Psoas muscle (tissue), 8 donors: ENCODE measurements around the gene CD163L1. TPM values are rescaled to one million over a fixed set of nuclear protein-coding genes. Genes with fewer than 3 reads are reported as not detected.

Source experiments
- ATAC-seq, 4 donors: fragments of 200-7000 bp; cut with Tn5 transposase; one replicate each; pipeline ENCODE4 v1.9.1; 2020; ENCODE audit warnings: moderate library complexity in 3 of 4, mild to moderate bottlenecking in 2 of 4
- DNase-seq, 2 donors: peaks; one replicate each; pipeline ENCODE4 v3.0.0-alpha.2; 2020
- H3K27ac ChIP-seq: fragments of 200-600 bp; one replicate; pipeline ENCODE4 v1.8.0; 2022
- H3K27me3 ChIP-seq, 3 donors: fragments of 200-600 bp in 1 of 3; one replicate each; pipeline versions ENCODE4 v1.6.1 to v1.8.0; 2013 to 2022; ENCODE audit warnings: low read length in 2 of 3, mild to moderate bottlenecking in 2 of 3, moderate library complexity in 1 of 3; ENCODE audit not compliant: insufficient read depth in 3 of 3
- H3K36me3 ChIP-seq, 2 donors: fragments of 200-600 bp in 1 of 2; one replicate each; pipeline versions ENCODE4 v1.6.1 to v1.8.0; 2013 to 2022; ENCODE audit warnings: low read depth in 1 of 2, mild to moderate bottlenecking in 1 of 2, moderate library complexity in 1 of 2; ENCODE audit not compliant: insufficient read depth in 1 of 2
- H3K4me1 ChIP-seq: fragments of 200-600 bp; one replicate; pipeline ENCODE4 v1.8.0; 2022
- H3K4me3 ChIP-seq: fragments of 200-600 bp; one replicate; pipeline ENCODE4 v1.8.0; 2022; ENCODE audit warnings: mild to moderate bottlenecking
- H3K9me3 ChIP-seq: fragments of 200-600 bp; one replicate; pipeline ENCODE4 v1.8.0; 2022
- WGBS, 3 donors: extraction: QIAGEN DNeasy Blood & Tissue Kit; methylation state at CpG; one replicate each; pipeline versions ENCODE4 v1.1.6 to v1.1.7; 2013; 5-methylcytosine and 5-hydroxymethylcytosine counted together
- intact Hi-C, 2 donors: fragments of 100-400 bp; cut with DNase I; formaldehyde crosslinking; loops; one replicate each; pipeline versions ENCODE4 v1.11.0 to v1.14.2; 2022
- polyA plus RNA-seq, 3 donors: library from polyadenylated mRNA; stranded (reverse); fragments of 200-250 nt; gene quantifications; one replicate each; pipeline ENCODE4 v1.2.3, GENCODE V29; 2013
- total RNA-seq, 4 donors: library from RNA; stranded (reverse); fragmentation: NEBNext Ultra II Directional in 2 of 4; extraction: Animal tissue kit (Norgen Biotek cat#: 25700) in 2 of 4; gene quantifications; one replicate each; pipeline versions ENCODE4 v1.2.1 to v1.2.4, GENCODE V29; 2021 to 2023
- TF ChIP-seq, protein P1 (sequence below): fragments of 200-600 bp; IDR thresholded peaks from one replicate; pipeline ENCODE4 v1.8.0; 2022; ENCODE audit warnings: antibody characterized with exemption
- donor health status: healthy with polysubstance abuse.
- donor health status: DM: no; HTN: no; CAD: no; lungs with moderate emphysema.
- donor health status: Bipolar disorder and iron deficiency.
- donor health status: healthy.
- donor health status: DM: yes; HTN: yes; CAD: no.
- donor health status: DM: no; HTN: no; CAD: no.
- donor health status: DM: no; HTN: no; CAD: no.
- donor health status: DM: yes; HTN: yes; CAD: no.

CD163L1 gene
- total and polyA plus RNA-seq, 7 donors: 0.03 to 2.8 (median 0.80) TPM

DNA sequence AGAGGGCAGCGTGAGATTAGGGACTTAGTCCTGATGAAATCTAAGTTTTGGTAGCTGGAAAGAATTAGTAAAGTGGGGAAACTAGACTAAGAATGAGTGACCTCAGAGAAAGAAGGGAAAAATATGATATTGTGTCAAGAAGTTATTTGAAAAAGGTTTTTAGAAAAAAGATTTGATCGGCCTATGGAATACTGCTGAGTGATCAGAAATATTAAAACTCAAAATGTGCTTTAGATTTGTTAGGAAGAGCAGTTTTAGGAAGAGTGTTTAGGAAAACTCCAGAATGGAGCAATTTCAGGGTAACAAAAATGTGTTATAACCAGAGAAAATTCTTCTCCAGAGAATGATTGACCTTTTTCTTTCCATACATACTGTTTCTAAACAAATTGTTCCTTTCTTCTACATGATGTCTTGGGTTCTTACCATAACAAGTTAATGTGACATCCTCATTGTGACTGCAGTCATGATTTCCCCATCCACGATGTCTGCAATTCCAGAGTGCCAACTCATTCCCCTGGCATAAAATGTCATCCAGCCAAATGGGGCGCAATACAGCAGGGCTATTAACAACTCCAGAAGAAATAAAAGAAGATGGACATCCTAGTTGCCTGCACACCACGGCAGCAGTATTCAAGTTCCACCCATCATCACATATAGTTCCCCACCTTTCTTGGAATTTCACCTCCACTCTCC is 11.8 kb downstream of the CD163L1 start:
- no peaks in the 10 kb centered on the region for H3K36me3 ChIP-seq
- TF ChIP-seq, protein P1, sequence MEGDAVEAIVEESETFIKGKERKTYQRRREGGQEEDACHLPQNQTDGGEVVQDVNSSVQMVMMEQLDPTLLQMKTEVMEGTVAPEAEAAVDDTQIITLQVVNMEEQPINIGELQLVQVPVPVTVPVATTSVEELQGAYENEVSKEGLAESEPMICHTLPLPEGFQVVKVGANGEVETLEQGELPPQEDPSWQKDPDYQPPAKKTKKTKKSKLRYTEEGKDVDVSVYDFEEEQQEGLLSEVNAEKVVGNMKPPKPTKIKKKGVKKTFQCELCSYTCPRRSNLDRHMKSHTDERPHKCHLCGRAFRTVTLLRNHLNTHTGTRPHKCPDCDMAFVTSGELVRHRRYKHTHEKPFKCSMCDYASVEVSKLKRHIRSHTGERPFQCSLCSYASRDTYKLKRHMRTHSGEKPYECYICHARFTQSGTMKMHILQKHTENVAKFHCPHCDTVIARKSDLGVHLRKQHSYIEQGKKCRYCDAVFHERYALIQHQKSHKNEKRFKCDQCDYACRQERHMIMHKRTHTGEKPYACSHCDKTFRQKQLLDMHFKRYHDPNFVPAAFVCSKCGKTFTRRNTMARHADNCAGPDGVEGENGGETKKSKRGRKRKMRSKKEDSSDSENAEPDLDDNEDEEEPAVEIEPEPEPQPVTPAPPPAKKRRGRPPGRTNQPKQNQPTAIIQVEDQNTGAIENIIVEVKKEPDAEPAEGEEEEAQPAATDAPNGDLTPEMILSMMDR: no peak
- ATAC-seq (no peak), DNase-seq (no peak)
- H3K9me3 ChIP-seq: no peaks in the 10 kb centered on the region
- no peak overlapping the region for H3K27ac ChIP-seq
- H3K27me3 ChIP-seq: no peaks in the 10 kb centered on the region
- intact Hi-C loops: no loop called here
- no peaks in the 10 kb centered on the region for H3K4me1 ChIP-seq
- 75 to 81% (median 76%) methylated on average over 5 of the region's 5 CpGs for WGBS, 3 donors
- no peak overlapping the region for H3K4me3 ChIP-seq

DNA sequence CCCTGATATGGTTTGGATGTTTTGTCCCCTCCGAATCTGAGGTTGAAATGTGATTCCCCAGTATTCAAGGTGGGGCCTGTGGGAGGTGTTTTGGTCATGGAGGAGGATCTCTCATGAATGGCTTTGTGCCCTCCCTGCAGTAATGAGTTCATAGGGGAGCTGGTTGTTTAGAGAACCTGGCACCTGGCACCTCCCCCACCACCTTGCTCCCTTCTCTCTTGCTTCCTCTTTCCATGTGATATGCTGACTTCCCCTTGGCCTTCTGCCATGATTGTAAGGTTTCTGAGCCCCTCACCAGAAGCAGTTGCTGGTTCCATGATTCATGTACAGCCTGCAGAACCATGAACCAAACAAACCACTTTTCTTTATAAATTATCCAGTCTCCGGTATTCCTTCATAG is 32.6 kb downstream of the CD163L1 start:
- Histone ChIP-seq H3K27ac (no peak overlapping the region), H3K9me3 (no peaks in the 10 kb centered on the region), H3K4me3 (no peak overlapping the region), H3K4me1 (no peaks in the 10 kb centered on the region), H3K36me3 (no peaks in the 10 kb centered on the region), H3K27me3 (peaks cover 0 to 2% (median 0%) of the 10 kb centered on the region in 3 donors)
- TF ChIP-seq, protein P1: no peak
- ATAC-seq (no peak), DNase-seq (no peak)
- 66 to 77% (median 70%) methylated on average over 2 of the region's 2 CpGs for WGBS, 3 donors
- intact Hi-C loops: no loop called here

DNA sequence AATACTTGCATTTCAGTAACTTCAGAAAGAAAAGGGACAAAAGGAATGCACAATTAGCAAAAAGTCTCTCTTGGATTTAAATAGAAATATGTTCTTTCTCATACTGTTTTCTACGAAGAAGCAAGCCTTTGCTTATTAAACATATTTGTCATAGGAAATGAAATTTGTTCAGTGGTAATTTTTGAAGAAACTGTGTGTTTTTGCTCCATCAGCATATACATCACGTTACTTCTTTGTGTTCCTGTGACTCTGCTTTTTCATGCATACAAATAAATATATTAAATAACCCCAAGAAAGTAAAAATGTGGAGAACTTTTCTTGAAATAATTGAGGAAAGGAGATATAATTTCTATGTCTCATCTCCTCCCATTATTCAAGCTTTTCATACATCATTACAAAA is 39.7 kb downstream of the CD163L1 start:
- ATAC-seq (no peak), DNase-seq (no peak)
- Histone ChIP-seq H3K27me3 (peaks cover 0 to 2% (median 0%) of the 10 kb centered on the region in 3 donors), H3K36me3 (no peaks in the 10 kb centered on the region), H3K9me3 (no peaks in the 10 kb centered on the region), H3K27ac (no peak overlapping the region), H3K4me3 (no peak overlapping the region), H3K4me1 (no peaks in the 10 kb centered on the region)
- intact Hi-C loops: no loop called here
- 62 to 69% (median 69%) methylated on average over 2 of the region's 2 CpGs for WGBS, 3 donors
- TF ChIP-seq, protein P1: no peak

DNA sequence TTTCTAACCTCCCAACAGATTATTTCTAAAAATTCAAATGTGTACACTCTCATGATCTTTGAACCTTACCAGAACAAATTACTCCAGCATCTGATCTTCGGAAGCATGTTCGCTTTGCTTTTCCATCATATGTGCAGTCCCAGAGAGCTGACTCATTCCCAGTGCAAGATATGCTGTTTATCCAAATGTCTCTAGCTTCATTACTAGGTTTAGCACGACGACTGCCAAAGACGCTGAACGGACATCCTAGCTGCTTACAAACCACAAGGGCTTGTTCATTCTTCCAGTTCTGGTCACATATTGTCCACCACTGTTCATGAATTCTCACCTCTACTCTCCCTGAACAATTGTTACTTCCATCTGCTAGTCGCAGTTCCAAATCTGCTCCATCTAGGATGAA is 40.5 kb downstream of the CD163L1 start:
- no peaks in the 10 kb centered on the region for H3K36me3 ChIP-seq
- H3K27ac ChIP-seq: no peak overlapping the region
- H3K4me3 ChIP-seq: no peak overlapping the region
- 77 to 85% (median 81%) methylated on average over 7 of the region's 7 CpGs for WGBS, 3 donors
- H3K9me3 ChIP-seq: no peaks in the 10 kb centered on the region
- H3K27me3 ChIP-seq: no peaks in the 10 kb centered on the region
- TF ChIP-seq, protein P1: no peak
- intact Hi-C loops: no loop called here
- ATAC-seq: no peak
- DNase-seq: no peak
- H3K4me1 ChIP-seq: no peaks in the 10 kb centered on the region

DNA sequence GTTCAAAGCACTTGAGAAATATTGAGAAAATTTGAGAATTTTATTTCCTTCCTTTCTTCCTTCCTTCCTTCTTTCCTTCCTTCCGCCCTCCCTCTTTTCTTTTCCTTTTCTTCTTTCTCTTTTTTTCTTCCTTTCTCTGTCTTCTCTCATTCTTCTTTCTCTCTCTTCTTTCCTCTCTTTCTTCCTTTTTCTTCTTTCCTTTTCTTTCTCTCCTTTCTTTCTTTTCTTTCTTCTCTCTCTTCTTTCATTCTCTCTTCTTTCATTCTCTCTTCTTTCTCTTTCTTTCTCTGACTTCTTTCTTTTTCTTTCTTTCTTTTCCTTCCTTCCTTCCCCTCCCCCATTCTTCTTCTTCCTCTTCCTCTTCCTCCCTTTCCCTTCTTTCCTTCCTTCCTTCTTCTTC is 44.9 kb downstream of the CD163L1 start:
- ATAC-seq (no peak), DNase-seq (no peak)
- no peaks in the 10 kb centered on the region for H3K4me1 ChIP-seq
- intact Hi-C loops: no loop called here
- H3K36me3 ChIP-seq: no peaks in the 10 kb centered on the region
- no peaks in the 10 kb centered on the region for H3K9me3 ChIP-seq
- TF ChIP-seq, protein P1: no peak
- H3K27ac ChIP-seq: no peak overlapping the region
- WGBS, 3 donors: 74 to 85% (median 85%) methylated on average over 1 of the region's 1 CpG
- no peaks in the 10 kb centered on the region for H3K27me3 ChIP-seq
- no peak overlapping the region for H3K4me3 ChIP-seq
